ENCODE results near the gene STK25.

The STK25 gene

DNA sequence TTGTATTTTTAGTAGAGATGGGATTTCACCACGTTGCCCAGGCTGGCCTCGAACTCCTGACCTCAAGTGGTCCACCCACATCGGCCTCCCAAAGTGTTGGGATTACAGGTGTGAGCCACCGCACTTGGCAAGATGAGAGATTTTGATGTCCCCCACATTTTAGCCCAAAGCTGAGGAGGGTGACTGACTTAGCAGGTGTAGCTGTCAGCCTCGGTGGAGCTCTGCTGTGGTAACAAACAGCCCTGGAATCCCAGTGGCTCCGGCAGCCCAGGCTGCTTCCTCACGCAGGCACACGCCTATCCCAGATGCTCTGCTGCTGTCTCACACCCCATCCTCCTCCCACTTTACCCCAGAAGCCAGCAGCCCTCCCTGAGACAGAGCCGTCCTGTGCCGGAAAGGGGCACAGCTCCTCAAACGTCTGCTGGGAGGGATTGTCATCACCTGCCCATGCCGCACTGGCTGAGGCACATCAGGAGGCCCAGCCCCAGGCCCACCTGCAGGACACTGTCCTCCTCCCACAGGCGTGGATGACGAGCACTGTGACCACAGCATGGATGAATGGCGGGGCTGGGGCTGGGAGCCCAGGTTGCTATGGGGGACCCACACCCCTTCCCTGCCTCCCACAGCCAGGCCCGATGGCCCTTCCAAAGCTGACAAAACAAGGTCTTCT is 39.5 kb upstream of the STK25 start:
- DNase-seq (ENCODE audit: insufficient read length) (no peak), FAIRE-seq (no peak)
- TF ChIP-seq POLR2A (IDR thresholded peaks at IDR 0.05; ENCODE audit: low read depth, low read length) (no peak), POLR2AphosphoS5 (IDR thresholded peaks at IDR 0.05; ENCODE audit: low read depth, low read length) (no peak), TAF1 (IDR thresholded peaks at IDR 0.05; ENCODE audit: borderline replicate concordance, low read depth, low read length) (no peak)

DNA sequence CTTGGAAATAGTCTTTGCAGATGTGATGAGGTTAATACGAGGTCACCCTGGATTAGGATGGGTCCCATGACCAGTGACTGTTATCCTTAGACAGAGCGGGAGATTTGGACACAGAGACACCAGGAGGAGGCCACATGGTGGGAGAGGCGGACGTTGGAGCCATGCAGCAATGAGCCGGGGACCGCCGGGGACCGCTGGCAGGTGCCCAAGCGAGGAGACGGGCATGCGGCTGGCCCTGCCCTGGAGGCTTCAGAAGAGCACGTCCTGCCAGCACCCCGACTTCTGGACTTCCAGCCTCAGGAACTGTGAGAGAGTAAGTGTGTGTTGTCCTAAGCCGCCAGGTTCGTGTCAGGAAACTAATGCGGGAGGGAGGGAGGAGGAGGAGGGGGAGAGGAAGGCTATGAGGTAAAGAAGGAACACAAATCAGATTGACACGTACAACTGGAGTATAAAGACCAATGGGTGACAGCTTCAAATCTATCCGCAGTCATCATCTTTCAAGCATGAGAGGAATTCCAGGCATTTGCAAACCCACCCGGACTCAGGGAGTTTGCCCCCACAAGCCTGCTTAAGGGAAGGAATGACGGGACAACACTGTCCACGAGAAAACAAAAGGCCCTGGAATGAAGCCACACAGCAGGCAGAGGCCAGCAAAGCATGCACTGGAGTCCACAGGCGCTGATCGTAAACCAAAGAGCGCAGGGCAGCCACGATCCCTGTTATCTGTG is 38.6 kb upstream of the STK25 start:
- FAIRE-seq (no peak), DNase-seq (ENCODE audit: insufficient read length) (no peak)
- TF ChIP-seq POLR2A (IDR thresholded peaks at IDR 0.05; ENCODE audit: low read depth, low read length) = no peak
- no peak for TF ChIP-seq TAF1 (IDR thresholded peaks at IDR 0.05; ENCODE audit: borderline replicate concordance, low read depth, low read length)
- TF ChIP-seq POLR2AphosphoS5 (IDR thresholded peaks at IDR 0.05; ENCODE audit: low read depth, low read length) = no peak

DNA sequence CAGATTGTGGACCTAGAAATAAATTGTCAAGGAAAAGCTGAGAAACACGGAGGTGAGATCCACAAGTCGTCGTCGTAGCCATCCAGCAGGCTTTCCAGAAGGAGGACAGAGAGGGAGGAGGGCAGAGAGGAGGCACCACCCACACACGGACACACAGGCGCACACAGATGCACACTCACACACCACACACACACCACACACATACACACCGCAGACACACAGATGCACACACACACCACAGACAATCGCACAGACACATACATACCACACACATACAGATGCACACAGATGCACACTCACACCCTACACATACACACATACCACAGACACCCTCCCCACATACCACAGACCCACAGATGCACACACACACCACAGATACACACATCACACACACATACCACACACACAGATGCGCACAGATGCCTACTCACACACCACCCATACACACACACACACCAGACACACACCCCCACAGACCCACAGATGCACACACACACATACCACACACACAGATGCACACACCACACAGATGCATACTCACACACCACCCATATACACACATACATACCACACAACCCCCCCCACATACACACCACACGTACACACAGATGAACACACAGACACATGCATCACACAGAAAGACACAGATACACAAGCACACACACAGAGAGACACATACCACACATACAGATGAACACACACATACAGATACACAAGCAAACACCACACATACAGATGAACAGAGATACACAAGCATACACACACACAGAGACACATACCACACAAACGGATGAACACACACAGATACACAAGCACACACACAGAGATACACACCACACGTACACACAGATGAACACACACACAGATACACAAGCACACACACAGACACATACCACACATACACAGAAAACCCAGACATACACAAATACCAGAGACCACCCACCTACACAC is 37.4 kb upstream of the STK25 start:
- FAIRE-seq (no peak), DNase-seq (ENCODE audit: insufficient read length) (no peak)
- TF ChIP-seq POLR2A (IDR thresholded peaks at IDR 0.05; ENCODE audit: low read depth, low read length) (no peak), POLR2AphosphoS5 (IDR thresholded peaks at IDR 0.05; ENCODE audit: low read depth, low read length) (no peak), TAF1 (IDR thresholded peaks at IDR 0.05; ENCODE audit: borderline replicate concordance, low read depth, low read length) (no peak)

DNA sequence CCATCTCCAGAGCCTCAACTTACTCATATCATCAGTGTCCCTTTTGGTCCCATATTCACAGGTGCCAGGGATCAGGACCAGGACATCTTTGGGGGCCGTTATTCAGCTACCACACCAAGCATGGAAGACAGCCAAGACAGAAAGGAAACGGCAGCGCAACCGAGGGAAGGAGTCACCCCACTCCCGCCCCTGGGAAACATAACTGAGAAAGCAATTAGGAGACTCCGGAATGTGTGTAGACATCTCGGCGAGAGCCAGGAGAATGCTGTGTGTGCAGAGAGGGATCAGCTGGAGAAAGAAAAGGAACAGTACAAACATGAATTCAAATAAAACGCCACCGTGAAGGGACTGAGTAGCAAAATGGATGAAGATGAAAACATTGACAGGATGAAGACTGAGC is 36.7 kb upstream of the STK25 start:
- TF ChIP-seq POLR2AphosphoS5 (IDR thresholded peaks at IDR 0.05; ENCODE audit: low read depth, low read length) (no peak), TAF1 (IDR thresholded peaks at IDR 0.05; ENCODE audit: borderline replicate concordance, low read depth, low read length) (no peak), POLR2A (IDR thresholded peaks at IDR 0.05; ENCODE audit: low read depth, low read length) (no peak)
- FAIRE-seq (no peak), DNase-seq (ENCODE audit: insufficient read length) (no peak)

DNA sequence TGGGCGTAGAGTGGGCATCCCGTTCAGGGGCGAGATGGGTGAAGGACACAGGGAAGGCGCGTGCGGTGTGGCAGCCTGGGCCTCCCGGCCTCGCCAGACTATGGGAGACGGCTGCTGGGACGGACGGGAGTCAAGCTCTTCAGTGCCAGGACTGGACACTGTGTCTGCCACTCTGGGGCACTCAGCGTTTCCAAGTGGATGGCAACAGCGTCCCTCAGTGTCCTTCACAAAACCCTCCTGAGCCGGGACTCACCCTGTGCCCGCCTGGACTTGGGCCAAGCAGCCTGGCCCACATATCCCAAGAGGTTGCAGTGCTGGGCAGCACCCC is 33.9 kb upstream of the STK25 start:
- DNase-seq (ENCODE audit: insufficient read length) (no peak), FAIRE-seq (no peak)
- TF ChIP-seq POLR2A (IDR thresholded peaks at IDR 0.05; ENCODE audit: low read depth, low read length) (no peak), POLR2AphosphoS5 (IDR thresholded peaks at IDR 0.05; ENCODE audit: low read depth, low read length) (no peak), TAF1 (IDR thresholded peaks at IDR 0.05; ENCODE audit: borderline replicate concordance, low read depth, low read length) (no peak)

DNA sequence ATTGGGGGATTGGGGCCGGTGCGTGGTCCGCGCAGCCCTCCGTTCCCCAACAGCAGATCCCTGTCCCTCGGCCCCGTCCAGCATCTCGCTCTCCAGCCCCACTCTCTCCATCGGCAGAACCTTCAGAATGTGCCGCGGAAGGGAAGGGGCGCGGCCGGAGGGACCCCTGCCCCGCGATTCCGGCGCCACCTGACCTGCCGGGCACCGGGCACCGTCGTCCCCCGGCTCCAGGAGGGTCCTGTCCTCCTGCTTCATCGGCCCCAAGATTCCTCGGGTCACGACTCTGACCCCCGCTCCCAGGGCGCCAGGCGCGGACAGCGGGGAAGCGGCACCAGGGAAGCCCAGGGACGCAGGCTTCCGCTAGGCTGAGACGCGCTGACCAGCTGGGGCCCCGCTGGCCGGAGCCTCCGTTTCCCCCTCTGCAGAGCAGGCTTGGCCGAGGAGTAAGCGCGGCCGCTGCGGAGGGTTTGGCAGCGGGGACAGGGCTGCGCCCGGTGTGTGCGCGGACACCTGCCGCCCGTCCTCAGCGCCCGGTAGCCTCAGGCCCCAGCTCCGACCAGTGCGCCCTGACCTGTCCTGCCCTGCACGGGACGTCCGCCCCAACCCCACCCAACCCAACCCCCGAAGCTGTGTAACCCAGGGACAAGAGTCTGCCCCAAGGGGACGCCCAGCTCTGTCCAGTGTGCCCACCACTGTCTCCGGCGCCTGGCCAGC is 33.3 kb upstream of the STK25 start:
- FAIRE-seq (no peak), DNase-seq (ENCODE audit: insufficient read length) (peak; percentile 19)
- TF ChIP-seq POLR2A (IDR thresholded peaks at IDR 0.05; ENCODE audit: low read depth, low read length) (no peak), POLR2AphosphoS5 (IDR thresholded peaks at IDR 0.05; ENCODE audit: low read depth, low read length) (no peak), TAF1 (IDR thresholded peaks at IDR 0.05; ENCODE audit: borderline replicate concordance, low read depth, low read length) (no peak)

DNA sequence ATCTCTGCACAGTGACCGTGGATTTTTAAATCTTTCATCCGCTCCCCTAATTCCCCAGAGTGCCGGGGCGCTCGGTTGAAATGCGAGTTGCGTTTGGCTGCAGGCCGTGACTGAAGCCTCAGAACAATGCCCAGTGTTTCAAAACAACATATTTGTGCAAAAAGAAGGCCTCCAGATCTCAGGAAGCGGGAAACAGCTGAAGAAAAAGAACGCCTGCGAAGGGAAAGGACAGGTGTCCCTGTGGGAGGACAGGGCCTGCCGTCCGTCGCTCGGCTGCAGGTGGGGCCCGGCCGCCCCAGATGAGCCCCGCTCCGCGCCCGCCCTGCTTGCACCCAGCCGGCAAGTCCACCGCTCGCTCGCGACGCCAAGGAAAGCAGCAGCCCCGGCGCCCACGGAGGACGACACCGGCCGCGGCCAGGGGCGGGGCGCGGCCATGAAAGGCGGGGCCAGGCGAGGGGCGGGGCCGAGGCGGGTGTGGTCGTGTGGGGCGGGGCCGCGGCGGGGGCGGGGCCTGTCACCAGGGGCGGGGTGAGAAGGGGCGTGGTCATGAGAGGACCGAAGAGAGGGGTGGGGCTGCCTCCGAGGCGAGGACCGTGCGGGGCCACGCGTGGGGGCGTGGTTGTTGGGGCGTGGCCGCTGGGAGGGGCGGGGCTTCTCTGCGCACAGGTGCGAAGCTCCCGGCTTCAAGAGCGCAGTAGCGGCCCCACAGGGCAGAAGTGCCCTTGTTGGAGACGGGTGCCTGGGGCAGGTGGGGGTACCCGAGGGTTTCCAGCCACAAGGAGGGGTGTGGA is 32.6 kb upstream of the STK25 start:
- no peak for TF ChIP-seq POLR2A (IDR thresholded peaks at IDR 0.05; ENCODE audit: low read depth, low read length)
- no peak for TF ChIP-seq POLR2AphosphoS5 (IDR thresholded peaks at IDR 0.05; ENCODE audit: low read depth, low read length)
- TF ChIP-seq TAF1 (IDR thresholded peaks at IDR 0.05; ENCODE audit: borderline replicate concordance, low read depth, low read length) = no peak
- no peak for FAIRE-seq

DNA sequence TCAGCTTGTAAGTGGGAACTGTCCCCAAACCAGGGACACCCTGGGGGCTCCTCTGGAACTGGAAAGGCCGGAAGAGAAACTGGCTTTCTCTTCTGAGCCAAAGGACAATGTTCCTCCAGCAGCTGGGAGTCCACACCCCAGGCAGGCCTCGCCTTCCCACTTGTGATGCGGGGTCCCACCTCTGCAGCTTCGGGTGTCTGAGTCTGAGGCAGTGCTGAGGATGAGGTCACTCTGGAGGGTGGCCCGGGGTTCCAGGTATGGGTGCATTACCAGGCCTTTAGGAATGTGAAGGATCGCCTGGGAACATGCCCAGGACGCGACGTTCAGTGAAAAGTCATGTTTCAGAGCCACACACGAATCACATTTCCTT is 32.0 kb upstream of the STK25 start:
- DNase-seq (ENCODE audit: insufficient read length) (peak; percentile 15), FAIRE-seq (no peak)
- TF ChIP-seq POLR2A (IDR thresholded peaks at IDR 0.05; ENCODE audit: low read depth, low read length) = no peak
- TF ChIP-seq TAF1 (IDR thresholded peaks at IDR 0.05; ENCODE audit: borderline replicate concordance, low read depth, low read length) = no peak
- no peak for TF ChIP-seq POLR2AphosphoS5 (IDR thresholded peaks at IDR 0.05; ENCODE audit: low read depth, low read length)

More for the DNA sequence above, 32.6 kb upstream of the STK25 start:
- peak; percentile 62 for DNase-seq (ENCODE audit: insufficient read length)

DNA sequence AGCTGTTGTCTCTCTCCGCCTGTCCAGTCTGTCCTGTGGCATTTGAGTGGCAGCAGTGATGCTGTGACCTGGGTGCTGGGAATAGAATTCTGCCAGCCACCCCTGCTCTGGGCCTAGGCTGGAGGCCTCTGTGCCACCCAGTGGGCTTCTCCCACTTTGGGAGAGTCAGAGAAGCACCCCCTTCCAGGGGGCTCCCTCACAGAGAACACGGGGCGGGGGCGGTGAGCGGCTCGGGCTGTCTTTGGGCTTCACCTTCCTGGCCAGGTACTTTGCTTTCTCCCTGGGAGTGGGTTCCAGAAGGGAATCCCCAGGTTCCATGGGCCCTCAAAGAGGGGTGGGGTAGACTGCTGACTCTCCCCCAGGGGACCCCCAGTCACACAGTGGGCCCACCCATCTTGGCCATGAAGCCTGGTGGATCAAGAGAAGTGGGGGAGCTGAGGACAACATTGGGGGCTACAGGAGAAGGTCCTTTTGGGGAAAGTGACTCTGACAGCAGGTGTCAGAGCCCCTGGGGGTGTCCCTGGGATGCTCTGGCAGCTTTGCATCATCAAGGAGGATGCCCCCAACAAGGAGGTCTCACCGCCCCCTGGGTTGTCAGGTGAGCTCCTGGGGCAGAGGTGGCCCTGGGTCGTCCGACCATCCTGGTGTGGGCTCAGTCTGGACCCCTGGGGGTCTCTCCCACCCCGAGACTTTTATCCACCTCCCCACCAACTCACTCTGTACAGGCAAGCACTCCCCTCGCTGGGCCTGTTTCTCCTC is 31.4 kb upstream of the STK25 start:
- no peak for TF ChIP-seq POLR2AphosphoS5 (IDR thresholded peaks at IDR 0.05; ENCODE audit: low read depth, low read length)
- TF ChIP-seq TAF1 (IDR thresholded peaks at IDR 0.05; ENCODE audit: borderline replicate concordance, low read depth, low read length) = no peak
- no peak for TF ChIP-seq POLR2A (IDR thresholded peaks at IDR 0.05; ENCODE audit: low read depth, low read length)
- DNase-seq (ENCODE audit: insufficient read length) (peak; percentile 15), FAIRE-seq (no peak)
